ENCODE measurements around the gene TCP11X2. TPM values are rescaled to one million over a fixed set of nuclear protein-coding genes. Genes with fewer than 3 reads are reported as not detected.
A peak's percentile ranks its signal among the peaks of the same experiment; 100 is the strongest.
"Not testable (repeated sequence)": the region's sequence is repeated elsewhere in the genome, so short reads cannot be mapped to it uniquely, and the experiment has no call there.

The TCP11X2 gene
- not detected for total RNA-seq
- polyA plus RNA-seq = not detected

DNA sequence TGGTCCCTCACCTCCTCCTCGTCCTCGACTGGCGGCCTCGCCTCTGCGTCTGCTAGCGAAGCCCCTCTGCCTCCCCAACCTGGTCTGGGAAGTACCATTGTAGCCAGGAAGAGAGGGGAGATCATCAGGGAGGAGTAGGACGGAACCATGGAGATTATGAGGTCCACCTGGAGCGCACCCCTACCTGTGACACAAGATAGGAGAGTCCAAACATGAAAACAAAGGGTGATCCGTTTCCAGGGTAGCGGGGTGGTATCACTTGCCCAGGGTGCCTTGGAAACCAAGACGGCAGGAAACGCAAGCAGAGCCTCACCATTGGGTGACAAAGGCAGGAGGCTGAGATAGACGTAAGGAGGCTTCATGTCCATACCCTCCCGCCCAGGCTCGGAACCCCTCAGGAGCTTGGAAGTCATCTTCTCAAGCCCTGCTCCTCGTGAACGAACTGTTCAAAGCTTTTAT lies at the start of gene TCP11X2:
Gene TCP11X2, minus strand, starts transcription at position 51 of the 459 bp plus-strand sequence.
- H3K4me3 ChIP-seq (ENCODE audit: low read length in 2 of 2); POLR2A ChIA-PET (ENCODE audit: partially characterized antibody); intact Hi-C loops (cut with micrococcal nuclease); CTCF ChIA-PET (ENCODE audit: partially characterized antibody); DNase-seq; H3K27me3 ChIP-seq (ENCODE audit: insufficient read depth, low read length); H3K4me3 Mint-ChIP-seq; H3K9me3 Mint-ChIP-seq; H3K36me3 ChIP-seq (ENCODE audit: insufficient read depth, low read length); H3K36me3 Mint-ChIP-seq; H3K27ac ChIP-seq (ENCODE audit: low read depth, low read length); H3K4me1 Mint-ChIP-seq; H3K9me3 ChIP-seq (ENCODE audit: control insufficient read depth in 1 of 2, low read length in 2 of 2); H3K27ac Mint-ChIP-seq; H3K27me3 Mint-ChIP-seq; H3K4me1 ChIP-seq (ENCODE audit: insufficient read depth, low read length): not testable (repeated sequence)

DNA sequence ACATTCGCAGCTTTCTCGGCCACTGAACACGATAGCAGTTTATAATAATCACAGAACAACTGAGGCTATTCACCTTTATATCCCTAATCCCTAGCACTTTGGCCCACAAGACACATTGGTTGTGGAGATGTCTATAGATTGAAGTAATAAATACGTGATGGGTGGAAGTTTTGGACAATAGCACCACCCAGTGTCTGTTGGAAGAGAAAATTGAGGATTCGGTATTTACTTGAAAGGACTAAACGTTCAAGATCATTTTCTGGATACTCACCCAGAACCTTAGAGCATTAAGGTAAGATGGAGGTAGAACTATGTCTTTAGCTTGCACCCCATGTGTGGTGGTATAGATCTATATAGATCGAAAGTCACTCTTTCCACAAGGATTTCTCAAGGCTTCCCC lies 45.7 kb upstream of the TCP11X2 start:
- no peaks in the 10 kb centered on the region for H3K36me3 ChIP-seq (ENCODE audit: insufficient read depth, low read length)
- H3K4me1 ChIP-seq (ENCODE audit: insufficient read depth, low read length) = peaks cover 5% of the 10 kb centered on the region
- H3K4me3 Mint-ChIP-seq = peak overlapping the region in 2 of 8 donors; percentile 79 to 84
- CTCF ChIA-PET (ENCODE audit: partially characterized antibody) = interaction anchor here (0.7 to 1.0 kb wide), 2 partner anchors 11 to 23 kb away, joined by 3 to 4 read pairs; no protein-coding TSS in a partner anchor
- peaks cover 22 to 27% of the 10 kb centered on the region in 2 donors for H3K27me3 Mint-ChIP-seq
- POLR2A ChIA-PET (ENCODE audit: partially characterized antibody) = no interaction called here
- H3K36me3 Mint-ChIP-seq = no peaks in the 10 kb centered on the region
- peaks cover 0 to 7% (median 2%) of the 10 kb centered on the region in 4 donors for H3K4me1 Mint-ChIP-seq
- H3K9me3 Mint-ChIP-seq = no peaks in the 10 kb centered on the region
- H3K27ac Mint-ChIP-seq = no peak overlapping the region
- H3K9me3 ChIP-seq (ENCODE audit: control insufficient read depth in 1 of 2, low read length in 2 of 2) = no peaks in the 10 kb centered on the region
- DNase-seq = no peak
- H3K27me3 ChIP-seq (ENCODE audit: insufficient read depth, low read length) = no peaks in the 10 kb centered on the region
- H3K27ac ChIP-seq (ENCODE audit: low read depth, low read length) = no peak overlapping the region
- intact Hi-C loops (cut with micrococcal nuclease) = loop anchor here (5.0 kb wide), 1 partner anchor 85 kb away; no protein-coding TSS in a partner anchor
- no peak overlapping the region for H3K4me3 ChIP-seq (ENCODE audit: low read length in 2 of 2)

DNA sequence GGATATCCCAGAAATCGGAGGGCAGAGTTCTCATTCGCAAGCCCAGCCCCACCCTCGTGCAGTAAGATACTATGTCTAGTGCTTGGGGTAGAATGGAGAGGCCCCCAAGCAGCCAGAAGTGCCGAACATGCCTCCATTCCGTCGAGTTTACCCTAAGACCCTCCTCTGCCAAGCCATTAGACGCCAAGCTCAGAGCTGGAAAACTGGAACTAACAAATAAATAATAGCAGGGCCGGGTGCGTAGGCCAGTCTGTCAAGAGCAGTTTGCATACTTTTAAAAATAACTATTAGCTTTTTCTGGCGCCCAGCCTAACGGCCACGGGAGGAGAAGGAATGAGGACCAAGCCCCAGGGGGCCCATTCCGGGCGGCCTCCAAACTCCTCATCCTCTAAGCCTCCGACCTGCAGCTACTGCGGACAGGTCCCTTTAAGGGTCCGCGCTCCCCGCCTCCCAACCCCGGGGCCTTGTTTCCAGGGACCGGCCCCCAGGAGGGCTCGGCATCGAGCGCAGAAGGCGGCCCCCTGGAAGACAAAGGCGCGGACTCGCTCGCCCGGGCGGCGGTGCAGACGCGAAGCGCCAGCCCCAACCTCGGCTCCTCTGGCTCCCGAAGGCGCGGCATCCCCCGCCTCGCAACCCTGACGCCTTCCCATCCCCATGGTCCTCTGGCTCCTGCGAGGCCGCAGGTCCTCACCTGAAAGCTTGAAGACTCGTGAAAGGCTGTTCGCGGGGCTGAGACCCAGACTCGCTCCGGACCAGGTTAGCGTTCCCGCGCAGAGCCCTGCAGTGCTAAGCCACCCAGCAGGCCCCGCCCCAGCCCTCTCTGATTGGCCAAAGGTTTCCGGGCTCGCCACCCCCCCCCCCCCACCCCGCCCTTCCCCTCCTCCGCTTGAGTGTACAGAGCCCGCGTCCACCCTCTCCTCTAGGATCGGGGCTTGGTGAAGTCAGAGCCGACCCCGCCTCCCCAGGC lies 44.6 kb upstream of the TCP11X2 start, which contains the start of gene TMSB15A:
Gene TMSB15A, minus strand, starts transcription at position 765 of the 967 bp plus-strand sequence.
- intact Hi-C loops (cut with micrococcal nuclease) = loop anchor here (5.0 kb wide), 1 partner anchor 86 kb away; no protein-coding TSS in a partner anchor
- H3K27ac Mint-ChIP-seq = no peak within 1 kb of the TSS
- ChIA-PET POLR2A (ENCODE audit: partially characterized antibody) (no interaction called here), CTCF (ENCODE audit: partially characterized antibody) (no interaction called here)
- H3K27me3 Mint-ChIP-seq = peaks cover 22 to 27% of the 10 kb centered on the region in 2 donors
- H3K27me3 ChIP-seq (ENCODE audit: insufficient read depth, low read length) = no peaks in the 10 kb centered on the region
- H3K4me3 ChIP-seq (ENCODE audit: low read length in 2 of 2) = no peak within 1 kb of the TSS
- H3K36me3 Mint-ChIP-seq = no peaks in the 10 kb centered on the region
- peaks cover 0 to 7% (median 2%) of the 10 kb centered on the region in 4 donors for H3K4me1 Mint-ChIP-seq
- peak; percentile 27 to 49 (median 41) for DNase-seq
- no peaks in the 10 kb centered on the region for H3K36me3 ChIP-seq (ENCODE audit: insufficient read depth, low read length)
- no peaks in the 10 kb centered on the region for H3K9me3 ChIP-seq (ENCODE audit: control insufficient read depth in 1 of 2, low read length in 2 of 2)
- H3K4me3 Mint-ChIP-seq = peak within 1 kb of the TSS; percentile 78 to 87 (median 81)
- peaks cover 5% of the 10 kb centered on the region for H3K4me1 ChIP-seq (ENCODE audit: insufficient read depth, low read length)
- H3K27ac ChIP-seq (ENCODE audit: low read depth, low read length) = no peak within 1 kb of the TSS
- H3K9me3 Mint-ChIP-seq = no peaks in the 10 kb centered on the region

DNA sequence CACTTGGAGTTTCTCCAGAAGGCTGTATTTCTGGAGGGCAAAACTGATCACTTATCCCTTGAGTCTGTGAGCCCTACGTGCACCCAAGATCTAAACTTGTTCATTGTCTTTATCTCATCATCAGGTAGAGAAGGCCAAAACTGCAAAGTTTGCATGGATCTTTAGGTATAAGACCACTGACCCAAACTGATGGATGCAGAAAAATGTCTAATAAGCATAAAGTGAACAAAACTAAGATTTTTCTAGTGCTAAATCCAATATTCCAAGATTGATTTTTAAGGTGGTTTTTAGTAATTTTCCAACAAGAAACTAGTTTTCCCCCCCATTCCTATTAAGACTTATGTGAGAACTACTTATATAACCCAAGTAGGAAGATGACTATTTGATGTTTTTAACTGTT lies 42.9 kb upstream of the TCP11X2 start:
- no peak overlapping the region for H3K27ac Mint-ChIP-seq
- H3K4me3 Mint-ChIP-seq = no peak overlapping the region
- intact Hi-C loops (cut with micrococcal nuclease) = no loop called here
- H3K27ac ChIP-seq (ENCODE audit: low read depth, low read length) = no peak overlapping the region
- no peaks in the 10 kb centered on the region for H3K36me3 Mint-ChIP-seq
- CTCF ChIA-PET (ENCODE audit: partially characterized antibody) = no interaction called here
- H3K27me3 ChIP-seq (ENCODE audit: insufficient read depth, low read length) = no peaks in the 10 kb centered on the region
- no peaks in the 10 kb centered on the region for H3K9me3 ChIP-seq (ENCODE audit: control insufficient read depth in 1 of 2, low read length in 2 of 2)
- no peak overlapping the region for H3K4me3 ChIP-seq (ENCODE audit: low read length in 2 of 2)
- H3K9me3 Mint-ChIP-seq = no peaks in the 10 kb centered on the region
- H3K36me3 ChIP-seq (ENCODE audit: insufficient read depth, low read length) = no peaks in the 10 kb centered on the region
- POLR2A ChIA-PET (ENCODE audit: partially characterized antibody) = no interaction called here
- H3K27me3 Mint-ChIP-seq = peaks cover 25 to 27% of the 10 kb centered on the region in 2 donors
- peaks cover 0 to 7% (median 2%) of the 10 kb centered on the region in 4 donors for H3K4me1 Mint-ChIP-seq
- no peak for DNase-seq
- H3K4me1 ChIP-seq (ENCODE audit: insufficient read depth, low read length) = peaks cover 5% of the 10 kb centered on the region

DNA sequence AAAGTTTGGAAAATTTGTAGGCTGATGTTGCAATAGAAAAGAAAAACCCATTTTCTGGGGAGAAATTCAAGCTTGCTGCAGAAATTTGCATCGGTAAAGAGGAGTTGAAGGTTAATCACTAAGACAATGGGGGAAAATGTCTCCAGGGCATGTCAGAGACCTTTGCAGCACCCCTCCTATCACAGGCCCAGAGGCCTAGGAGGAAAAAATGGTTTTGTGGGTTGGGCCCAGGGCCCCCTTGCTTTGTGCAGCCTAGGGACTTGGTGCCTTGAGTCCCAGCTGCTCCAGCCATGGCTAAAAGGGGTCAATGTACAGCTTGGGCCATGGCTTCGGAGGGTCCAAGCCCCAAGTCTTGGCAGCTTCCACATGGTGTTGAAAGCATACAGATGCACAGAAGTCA lies 27.1 kb upstream of the TCP11X2 start:
- peaks cover 0 to 11% (median 4%) of the 10 kb centered on the region in 8 donors for H3K9me3 Mint-ChIP-seq
- Histone ChIP-seq H3K9me3 (ENCODE audit: control insufficient read depth in 1 of 2, low read length in 2 of 2) (no peaks in the 10 kb centered on the region), H3K27me3 (ENCODE audit: insufficient read depth, low read length) (no peaks in the 10 kb centered on the region), H3K4me3 (ENCODE audit: low read length in 2 of 2) (no peak overlapping the region), H3K4me1 (ENCODE audit: insufficient read depth, low read length) (no peaks in the 10 kb centered on the region), H3K36me3 (ENCODE audit: insufficient read depth, low read length) (no peaks in the 10 kb centered on the region), H3K27ac (ENCODE audit: low read depth, low read length) (no peak overlapping the region)
- CTCF ChIA-PET (ENCODE audit: partially characterized antibody) = no interaction called here
- POLR2A ChIA-PET (ENCODE audit: partially characterized antibody) = no interaction called here
- no peak overlapping the region for H3K27ac Mint-ChIP-seq
- no peak for DNase-seq
- H3K4me1 Mint-ChIP-seq = no peaks in the 10 kb centered on the region
- H3K27me3 Mint-ChIP-seq = peaks cover 2% of the 10 kb centered on the region in 2 donors
- intact Hi-C loops (cut with micrococcal nuclease) = no loop called here
- H3K4me3 Mint-ChIP-seq = no peak overlapping the region
- no peaks in the 10 kb centered on the region for H3K36me3 Mint-ChIP-seq

DNA sequence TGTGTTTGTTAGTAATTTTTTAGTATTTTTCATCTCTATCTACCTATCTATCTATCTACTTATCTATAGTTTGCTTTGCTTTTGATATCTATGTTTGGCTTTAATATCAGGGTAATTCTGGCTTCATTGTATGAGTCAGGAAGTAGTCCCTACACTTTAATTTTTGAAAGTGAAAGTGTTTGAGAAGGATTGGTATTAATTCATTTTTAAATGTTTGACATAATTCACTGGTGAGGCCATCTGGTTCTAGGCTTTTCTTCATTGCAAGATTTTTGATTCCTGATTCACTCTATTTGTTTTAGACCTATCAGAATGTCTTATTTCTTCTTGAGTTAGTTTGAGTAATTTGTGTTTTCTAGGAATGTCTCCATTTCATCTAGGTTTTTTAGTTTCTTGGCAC lies 20.2 kb upstream of the TCP11X2 start:
- intact Hi-C loops (cut with micrococcal nuclease) = no loop called here
- Histone ChIP-seq H3K27me3 (ENCODE audit: insufficient read depth, low read length) (no peaks in the 10 kb centered on the region), H3K4me1 (ENCODE audit: insufficient read depth, low read length) (no peaks in the 10 kb centered on the region), H3K36me3 (ENCODE audit: insufficient read depth, low read length) (no peaks in the 10 kb centered on the region), H3K9me3 (ENCODE audit: control insufficient read depth in 1 of 2, low read length in 2 of 2) (no peaks in the 10 kb centered on the region), H3K27ac (ENCODE audit: low read depth, low read length) (no peak overlapping the region), H3K4me3 (ENCODE audit: low read length in 2 of 2) (no peak overlapping the region)
- Mint-ChIP-seq H3K27ac (no peak overlapping the region), H3K36me3 (no peaks in the 10 kb centered on the region), H3K4me1 (peaks cover 0 to 10% (median 3%) of the 10 kb centered on the region in 4 donors), H3K27me3 (no peaks in the 10 kb centered on the region), H3K9me3 (peaks cover 0 to 9% (median 0%) of the 10 kb centered on the region in 8 donors), H3K4me3 (no peak overlapping the region)
- DNase-seq = no peak
- CTCF ChIA-PET (ENCODE audit: partially characterized antibody) = no interaction called here
- POLR2A ChIA-PET (ENCODE audit: partially characterized antibody) = no interaction called here

DNA sequence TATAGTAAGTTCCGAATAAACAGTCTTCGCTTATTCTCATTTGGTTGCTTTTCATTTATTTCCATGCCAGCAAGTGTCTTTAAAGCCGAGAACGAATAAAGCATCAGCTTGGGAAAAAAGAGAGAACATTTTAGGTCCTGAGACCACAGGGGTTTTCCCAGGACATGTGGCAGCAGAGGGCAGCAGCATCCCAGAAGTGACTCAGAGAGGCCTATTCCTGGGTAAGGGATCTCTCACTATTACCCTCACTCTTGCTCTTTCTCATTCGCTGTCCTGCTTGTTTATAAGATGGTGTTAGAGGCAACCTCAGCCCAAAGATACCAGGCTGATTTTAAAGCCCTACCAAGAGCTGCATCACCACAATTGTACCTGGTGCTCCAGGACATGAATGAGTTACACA lies 7.2 kb upstream of the TCP11X2 start:
- H3K4me3 Mint-ChIP-seq; POLR2A ChIA-PET (ENCODE audit: partially characterized antibody); H3K36me3 Mint-ChIP-seq; H3K9me3 Mint-ChIP-seq; H3K36me3 ChIP-seq (ENCODE audit: insufficient read depth, low read length); H3K27me3 ChIP-seq (ENCODE audit: insufficient read depth, low read length); H3K9me3 ChIP-seq (ENCODE audit: control insufficient read depth in 1 of 2, low read length in 2 of 2); H3K27me3 Mint-ChIP-seq; H3K27ac ChIP-seq (ENCODE audit: low read depth, low read length); CTCF ChIA-PET (ENCODE audit: partially characterized antibody); DNase-seq; H3K4me3 ChIP-seq (ENCODE audit: low read length in 2 of 2); H3K4me1 ChIP-seq (ENCODE audit: insufficient read depth, low read length); intact Hi-C loops (cut with micrococcal nuclease); H3K27ac Mint-ChIP-seq; H3K4me1 Mint-ChIP-seq: not testable (repeated sequence)

All from CD4-positive, alpha-beta memory T cell (primary cell).